WTC11 (cell line): ENCODE data around the gene ZFPL1. TPM values are rescaled to one million over a fixed set of nuclear protein-coding genes. Genes with fewer than 3 reads are reported as not detected.

Experiments used
- ATAC-seq: fragments of 200-7000 bp; cut with Tn5 transposase; 2 replicates; pipeline ENCODE4 v1.10.0; 2021; ENCODE audit warnings: mild to moderate bottlenecking, moderate library complexity
- CTCF ChIA-PET: fragments of 300-600 bp; sonication (Branson Sonifier 250); formaldehyde crosslinking; loops from one replicate; lab custom pipeline; 2021; ENCODE audit warnings: antibody characterized with exemption; lab: Charles Lee
- POLR2A ChIA-PET: fragments of 350-600 bp; sonication (Branson Sonifier 250); formaldehyde crosslinking; loops from one replicate; lab custom pipeline; 2021; ENCODE audit warnings: antibody characterized with exemption; lab: Charles Lee
- DNase-seq: peaks from one replicate; pipeline ENCODE4 v3.0.0; 2021; ENCODE audit warnings: low spot score
- H3K27ac Mint-ChIP-seq: 2 replicates; pipeline ENCODE4 v1.8.0; 2021; ENCODE audit warnings: mixed read lengths
- H3K27me3 Mint-ChIP-seq: 2 replicates; pipeline ENCODE4 v1.8.0; 2021; ENCODE audit warnings: low read depth, mild to moderate bottlenecking, moderate library complexity, mixed read lengths
- H3K36me3 Mint-ChIP-seq: 2 replicates; pipeline ENCODE4 v1.8.0; 2021; ENCODE audit warnings: mixed read lengths
- H3K4me1 Mint-ChIP-seq: 2 replicates; pipeline ENCODE4 v1.8.0; 2022; ENCODE audit warnings: mixed read lengths
- H3K4me3 Mint-ChIP-seq: 2 replicates; pipeline ENCODE4 v1.8.0; 2021; ENCODE audit warnings: mild to moderate bottlenecking, moderate library complexity, mixed read lengths
- H3K9me3 Mint-ChIP-seq: 2 replicates; pipeline ENCODE4 v1.8.0; 2021; ENCODE audit warnings: mixed read lengths
- ARID4B ChIP-seq: sonication (generic); formaldehyde crosslinking; IDR thresholded peaks from 2 replicates; pipeline ENCODE4 v1.8.0; 2023; ENCODE audit warnings: missing genetic modification reagents, mild to moderate bottlenecking, borderline replicate concordance
- ATF3 ChIP-seq: sonication (generic); formaldehyde crosslinking; conservative IDR thresholded peaks from 2 replicates; pipeline ENCODE4 v1.8.1; 2022; ENCODE audit warnings: mild to moderate bottlenecking, missing genetic modification reagents
- CREB1 ChIP-seq: sonication (generic); formaldehyde crosslinking; IDR thresholded peaks from 2 replicates; pipeline ENCODE4 v1.8.0; 2023; ENCODE audit warnings: mild to moderate bottlenecking, missing genetic modification reagents
- E2F5 ChIP-seq: sonication (generic); formaldehyde crosslinking; IDR thresholded peaks from 2 replicates; pipeline ENCODE4 v1.8.1; 2022; ENCODE audit warnings: mild to moderate bottlenecking, moderate library complexity, missing genetic modification reagents
- ERG ChIP-seq: fragments of 250-450 bp; sonication (Bioruptor Pico); IDR thresholded peaks from 2 replicates; pipeline ENCODE4 v1.8.0; 2021; ENCODE audit warnings: mild to moderate bottlenecking
- ESRRA ChIP-seq: sonication (generic); formaldehyde crosslinking; IDR thresholded peaks from 2 replicates; pipeline ENCODE4 v1.8.1; 2022; ENCODE audit warnings: mild to moderate bottlenecking, missing genetic modification reagents, borderline replicate concordance
- FOXJ3 ChIP-seq: sonication (generic); formaldehyde crosslinking; IDR thresholded peaks from 2 replicates; pipeline ENCODE4 v1.9.0; 2021; ENCODE audit warnings: missing genetic modification reagents, mild to moderate bottlenecking, borderline replicate concordance
- GTF2I ChIP-seq: fragments of 250-450 bp; sonication (Bioruptor Pico); conservative IDR thresholded peaks from 2 replicates; pipeline ENCODE4 v1.4.0; 2021; ENCODE audit warnings: mild to moderate bottlenecking
- IRF1 ChIP-seq: sonication (generic); formaldehyde crosslinking; IDR thresholded peaks from 2 replicates; pipeline ENCODE4 v1.8.0; 2023; ENCODE audit warnings: missing genetic modification reagents
- SMAD4 ChIP-seq: sonication (generic); formaldehyde crosslinking; IDR thresholded peaks from 2 replicates; pipeline ENCODE4 v1.8.0; 2022; ENCODE audit warnings: mild to moderate bottlenecking, missing genetic modification reagents
- TCF7 ChIP-seq: sonication (generic); formaldehyde crosslinking; IDR thresholded peaks from 2 replicates; pipeline ENCODE4 v1.8.0; 2022; ENCODE audit warnings: mild to moderate bottlenecking, low read depth, missing genetic modification reagents, moderate library complexity
- ZNF263 ChIP-seq: sonication (generic); formaldehyde crosslinking; IDR thresholded peaks from 2 replicates; pipeline ENCODE4 v1.8.1; 2022; ENCODE audit warnings: low read depth, mild to moderate bottlenecking, moderate library complexity, missing genetic modification reagents
- ZNF317 ChIP-seq: sonication (generic); formaldehyde crosslinking; IDR thresholded peaks from 2 replicates; pipeline ENCODE4 v1.8.1; 2023; ENCODE audit warnings: low read depth, mild to moderate bottlenecking, moderate library complexity, missing genetic modification reagents, borderline replicate concordance
- ZNF423 ChIP-seq: fragments of 250-450 bp; sonication (Bioruptor Pico); IDR thresholded peaks from 2 replicates; pipeline ENCODE4 v2.1.2; 2022; ENCODE audit warnings: mild to moderate bottlenecking, moderate library complexity
- total RNA-seq: library from RNA; stranded (reverse); gene quantifications from 3 replicates; pipeline ENCODE4 v1.2.3, GENCODE V29; 2021
- TF ChIP-seq, protein P1 (sequence below): sonication (generic); formaldehyde crosslinking; IDR thresholded peaks from 2 replicates; pipeline ENCODE4 v1.8.0; 2022; ENCODE audit warnings: mild to moderate bottlenecking, missing genetic modification reagents
- TF ChIP-seq, protein P2 (sequence below): fragments of 250-450 bp; sonication (Bioruptor Pico); conservative IDR thresholded peaks from 2 replicates; pipeline ENCODE4 v1.9.0; 2021; ENCODE audit warnings: mild to moderate bottlenecking
- TF ChIP-seq, protein P3 (sequence below): fragments of 250-450 bp; sonication (Bioruptor Pico); IDR thresholded peaks from 2 replicates; pipeline ENCODE4 v1.9.0; 2021; ENCODE audit warnings: mild to moderate bottlenecking

Gene ZFPL1
- total RNA-seq, 1 experiment from 2014 or later = 33.8 TPM

DNA sequence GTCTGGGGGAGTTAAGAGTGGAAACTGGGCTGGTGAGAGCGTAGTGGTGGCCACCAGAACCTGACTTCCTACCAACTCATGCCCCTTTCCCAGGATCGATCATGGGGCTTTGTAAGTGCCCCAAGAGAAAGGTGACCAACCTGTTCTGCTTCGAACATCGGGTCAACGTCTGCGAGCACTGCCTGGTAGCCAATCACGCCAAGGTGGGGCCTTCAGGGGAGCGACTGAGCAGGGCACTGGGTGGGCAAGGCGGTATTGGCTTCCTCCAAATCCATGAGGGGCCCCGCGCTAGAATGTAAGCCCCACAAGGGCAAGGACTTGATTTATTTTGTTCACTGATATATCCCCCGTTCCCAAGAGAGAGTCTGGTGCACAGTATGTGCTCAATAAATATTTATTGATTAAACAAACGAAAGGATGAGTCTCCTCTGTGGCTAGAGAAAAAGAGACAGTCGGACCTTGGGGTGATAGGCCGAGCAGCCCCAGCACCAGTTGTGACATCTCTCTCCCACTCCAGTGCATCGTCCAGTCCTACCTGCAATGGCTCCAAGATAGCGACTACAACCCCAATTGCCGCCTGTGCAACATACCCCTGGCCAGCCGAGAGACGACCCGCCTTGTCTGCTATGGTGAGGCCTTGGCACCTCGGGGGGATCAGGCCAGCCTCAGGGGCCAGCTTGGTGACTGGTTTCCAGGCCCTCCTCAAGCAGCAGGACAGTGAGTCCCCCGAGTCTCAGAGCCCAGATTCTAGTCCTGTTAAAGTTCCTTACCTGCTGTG lies 765 bp downstream of the ZFPL1 start:
- H3K27ac Mint-ChIP-seq = peak overlapping the region; percentile 99
- peaks cover 10% of the 10 kb centered on the region for H3K4me1 Mint-ChIP-seq
- ATAC-seq (no peak; the same call in 1 of the 2 replicates), DNase-seq (no peak)
- no peaks in the 10 kb centered on the region for H3K27me3 Mint-ChIP-seq
- peaks cover 28% of the 10 kb centered on the region for H3K36me3 Mint-ChIP-seq
- H3K9me3 Mint-ChIP-seq = no peaks in the 10 kb centered on the region
- POLR2A ChIA-PET = interaction anchor here (0.8 to 1.0 kb wide), 3 partner anchors 27 to 44 kb away, joined by 3 to 4 read pairs (median 4); partner anchors contain the start of genes SAC3D1, TM7SF2 and ZNHIT2
- CTCF ChIA-PET = interaction anchor here (1.3 to 1.4 kb wide), 2 partner anchors 26 to 27 kb away, joined by 5 read pairs; partner anchors contain the start of gene TM7SF2
- TF ChIP-seq GTF2I (CRISPR knock-in tag) (no peak), SMAD4 (CRISPR knock-in tag) (no peak), CREB1 (CRISPR knock-in tag) (no peak), IRF1 (CRISPR knock-in tag) (no peak)
- TF ChIP-seq, protein P1, sequence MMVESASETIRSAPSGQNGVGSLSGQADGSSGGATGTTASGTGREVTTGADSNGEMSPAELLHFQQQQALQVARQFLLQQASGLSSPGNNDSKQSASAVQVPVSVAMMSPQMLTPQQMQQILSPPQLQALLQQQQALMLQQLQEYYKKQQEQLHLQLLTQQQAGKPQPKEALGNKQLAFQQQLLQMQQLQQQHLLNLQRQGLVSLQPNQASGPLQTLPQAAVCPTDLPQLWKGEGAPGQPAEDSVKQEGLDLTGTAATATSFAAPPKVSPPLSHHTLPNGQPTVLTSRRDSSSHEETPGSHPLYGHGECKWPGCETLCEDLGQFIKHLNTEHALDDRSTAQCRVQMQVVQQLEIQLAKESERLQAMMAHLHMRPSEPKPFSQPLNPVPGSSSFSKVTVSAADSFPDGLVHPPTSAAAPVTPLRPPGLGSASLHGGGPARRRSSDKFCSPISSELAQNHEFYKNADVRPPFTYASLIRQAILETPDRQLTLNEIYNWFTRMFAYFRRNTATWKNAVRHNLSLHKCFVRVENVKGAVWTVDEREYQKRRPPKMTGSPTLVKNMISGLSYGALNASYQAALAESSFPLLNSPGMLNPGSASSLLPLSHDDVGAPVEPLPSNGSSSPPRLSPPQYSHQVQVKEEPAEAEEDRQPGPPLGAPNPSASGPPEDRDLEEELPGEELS (CRISPR knock-in tag) = no peak
- peak overlapping the region; percentile 94 for H3K4me3 Mint-ChIP-seq

DNA sequence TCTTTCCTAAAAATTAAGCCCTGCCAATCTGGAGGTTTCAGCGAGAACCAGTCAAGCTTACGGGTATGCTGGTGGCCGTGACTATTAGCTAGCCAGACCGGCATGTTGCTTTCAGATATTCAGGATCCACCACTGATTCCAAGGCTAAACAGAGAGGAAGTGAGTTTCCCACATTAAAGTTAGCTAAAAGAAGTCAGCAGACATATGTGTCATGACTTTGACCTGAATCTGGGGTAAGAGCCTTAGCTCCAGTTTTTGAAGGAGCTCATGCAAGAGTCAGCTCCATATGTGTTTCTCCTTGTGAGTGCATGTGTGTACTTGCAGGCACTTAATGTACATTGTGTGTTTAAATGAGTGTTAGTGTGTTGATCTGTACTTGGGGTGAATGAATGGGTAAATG lies 1.4 kb downstream of the ZFPL1 start:
- Mint-ChIP-seq H3K27me3 (no peaks in the 10 kb centered on the region), H3K4me3 (peak overlapping the region; percentile 94), H3K9me3 (no peaks in the 10 kb centered on the region), H3K4me1 (peaks cover 10% of the 10 kb centered on the region), H3K36me3 (peaks cover 23% of the 10 kb centered on the region), H3K27ac (peak overlapping the region; percentile 64; the same call in 1 of the 2 replicates)
- ATAC-seq = no peak
- ChIA-PET CTCF (interaction anchor here (1.3 to 1.4 kb wide), 2 partner anchors 25 to 27 kb away, joined by 5 read pairs; partner anchors contain the start of gene TM7SF2), POLR2A (interaction anchor here (0.8 to 1.0 kb wide), 3 partner anchors 26 to 44 kb away, joined by 3 to 4 read pairs (median 4); partner anchors contain the start of genes SAC3D1, TM7SF2 and ZNHIT2)
- no peak for DNase-seq
- no peak for TF ChIP-seq ERG (CRISPR knock-in tag)
- no peak for TF ChIP-seq ZNF317
- TF ChIP-seq TCF7 (CRISPR knock-in tag) = no peak
- no peak for TF ChIP-seq ARID4B (CRISPR knock-in tag)
- TF ChIP-seq FOXJ3 (CRISPR knock-in tag) = no peak
- TF ChIP-seq ZNF423 (CRISPR knock-in tag) = no peak
- TF ChIP-seq, protein P2, sequence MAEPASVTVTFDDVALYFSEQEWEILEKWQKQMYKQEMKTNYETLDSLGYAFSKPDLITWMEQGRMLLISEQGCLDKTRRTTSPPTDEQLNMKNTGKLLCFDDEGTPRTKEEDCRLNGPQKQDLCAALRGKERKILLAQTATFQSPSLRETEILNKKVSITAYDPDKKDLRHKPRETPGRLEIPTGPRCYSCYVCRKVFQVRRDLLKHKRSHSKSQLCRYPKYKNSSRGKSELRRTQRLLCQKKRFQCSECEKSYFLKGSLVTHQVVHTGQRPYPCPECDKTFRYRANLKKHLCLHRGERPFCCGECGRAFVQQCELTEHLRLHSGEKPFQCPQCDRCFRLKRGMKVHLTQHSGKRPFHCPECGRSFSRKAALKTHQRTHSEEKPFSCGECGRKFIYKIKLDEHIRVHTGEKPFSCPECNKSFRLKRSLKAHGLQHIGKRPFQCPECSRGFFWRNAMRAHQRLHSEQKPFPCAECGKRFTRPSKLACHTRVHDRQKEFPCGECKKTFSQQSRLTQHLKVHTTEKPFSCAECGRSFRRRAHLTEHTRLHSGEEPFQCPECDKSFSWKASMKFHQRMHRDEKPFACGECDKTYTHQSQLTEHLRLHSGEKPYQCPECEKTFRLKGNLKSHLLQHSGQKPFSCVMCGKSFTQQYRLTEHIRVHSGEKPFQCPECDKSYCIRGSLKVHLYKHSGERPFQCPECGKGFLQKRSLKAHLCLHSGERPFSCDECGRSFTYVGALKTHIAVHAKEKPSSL = no peak
- TF ChIP-seq ZNF263 (CRISPR knock-in tag) = no peak
- TF ChIP-seq, protein P3, sequence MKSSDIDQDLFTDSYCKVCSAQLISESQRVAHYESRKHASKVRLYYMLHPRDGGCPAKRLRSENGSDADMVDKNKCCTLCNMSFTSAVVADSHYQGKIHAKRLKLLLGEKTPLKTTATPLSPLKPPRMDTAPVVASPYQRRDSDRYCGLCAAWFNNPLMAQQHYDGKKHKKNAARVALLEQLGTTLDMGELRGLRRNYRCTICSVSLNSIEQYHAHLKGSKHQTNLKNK = no peak
- no peak for TF ChIP-seq E2F5 (CRISPR knock-in tag)
- no peak for TF ChIP-seq ESRRA
- no peak for TF ChIP-seq ATF3 (CRISPR knock-in tag)
